ENCODE data around the gene GOLGA8M. TPM values are rescaled to one million over a fixed set of nuclear protein-coding genes. Genes with fewer than 3 reads are reported as not detected.
"Not testable (repeated sequence)": the region's sequence is repeated elsewhere in the genome, so short reads cannot be mapped to it uniquely, and the experiment has no call there.

The GOLGA8M gene
- total RNA-seq, 6 experiments from 2014 or later = 0.10 to 0.57 (median 0.31) TPM; not detected in 2

DNA sequence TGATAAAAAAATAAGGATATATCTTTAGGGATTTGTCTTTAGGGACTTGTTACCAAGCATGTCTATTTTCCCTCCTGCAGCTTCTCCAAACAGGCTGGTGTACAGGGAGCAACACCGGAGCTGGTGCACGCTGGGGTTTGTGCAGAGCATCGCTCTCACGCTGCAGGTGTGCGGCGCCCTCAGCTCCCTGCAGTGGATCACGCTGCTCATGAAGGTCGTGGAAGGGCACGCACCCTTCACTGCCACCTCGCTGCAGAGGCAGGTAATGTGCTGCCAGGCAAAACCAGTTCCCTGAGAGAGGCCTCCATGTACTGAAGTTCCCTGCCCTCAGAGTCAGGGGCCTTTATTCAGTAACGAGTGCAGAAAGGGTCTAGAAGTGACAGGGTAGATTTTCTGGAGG, 58.0 kb downstream of the GOLGA8M start:
- not testable (repeated sequence) for DNase-seq; H3K27ac Mint-ChIP-seq; H3K36me3 Mint-ChIP-seq (ENCODE audit: low read depth); H3K27me3 Mint-ChIP-seq (ENCODE audit: insufficient read depth); H3K4me1 Mint-ChIP-seq (ENCODE audit: low read depth); H3K4me3 Mint-ChIP-seq; H3K9me3 Mint-ChIP-seq

DNA sequence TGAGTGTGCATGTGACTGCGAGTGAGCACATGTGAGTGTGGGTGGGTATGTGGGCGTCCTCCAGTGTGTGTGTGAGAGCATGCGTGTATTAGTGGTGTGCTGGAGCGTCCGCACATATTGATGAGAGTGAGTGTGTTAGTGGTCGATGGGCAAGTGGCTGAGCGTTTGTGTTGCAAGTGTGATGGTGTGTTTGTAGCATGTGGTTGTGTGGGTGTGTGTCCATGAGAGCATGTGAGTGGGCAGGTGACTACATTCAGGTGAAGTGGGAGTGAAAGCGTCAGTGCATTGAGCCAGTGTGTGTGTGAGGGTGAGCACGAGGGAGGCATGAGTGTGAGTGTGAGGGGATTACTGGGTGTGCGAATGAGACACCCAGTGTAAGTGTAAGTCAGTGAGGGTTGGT, 59.7 kb downstream of the GOLGA8M start:
- not testable (repeated sequence) for H3K27ac Mint-ChIP-seq; DNase-seq; H3K27me3 Mint-ChIP-seq (ENCODE audit: insufficient read depth); H3K4me3 Mint-ChIP-seq; H3K4me1 Mint-ChIP-seq (ENCODE audit: low read depth); H3K9me3 Mint-ChIP-seq; H3K36me3 Mint-ChIP-seq (ENCODE audit: low read depth)

Other genes with a start within 250 kb of the GOLGA8M start
- under 1 TPM in 1 of 6 experiments, not detected in 5; 0.17 TPM for gene GOLGA8G, start 179.4 kb downstream of the GOLGA8M start, total RNA-seq (2021; fragmentation: NEBNext Ultra II Directional; extraction: Animal tissue kit (Norgen Biotek cat#: 25700))
- not detected for gene GOLGA6L25, start 158.9 kb downstream of the GOLGA8M start, total RNA-seq (2021; fragmentation: NEBNext Ultra II Directional; extraction: Animal tissue kit (Norgen Biotek cat#: 25700))
- not detected for gene GOLGA6L7, start 136.2 kb upstream of the GOLGA8M start, total RNA-seq (2021; fragmentation: NEBNext Ultra II Directional; extraction: Animal tissue kit (Norgen Biotek cat#: 25700))
- 1 to 10 TPM; 5.3 to 6.5 (median 6.1) TPM for gene APBA2, start 173.6 kb upstream of the GOLGA8M start, total RNA-seq (2021; fragmentation: NEBNext Ultra II Directional; extraction: Animal tissue kit (Norgen Biotek cat#: 25700))